Measurements from ENCODE around the gene AHRR. TPM values are rescaled to one million over a fixed set of nuclear protein-coding genes. Genes with fewer than 3 reads are reported as not detected.

Gene AHRR
- total RNA-seq, 2 donors from 2014 or later: 4.1 to 11.0 TPM

DNA sequence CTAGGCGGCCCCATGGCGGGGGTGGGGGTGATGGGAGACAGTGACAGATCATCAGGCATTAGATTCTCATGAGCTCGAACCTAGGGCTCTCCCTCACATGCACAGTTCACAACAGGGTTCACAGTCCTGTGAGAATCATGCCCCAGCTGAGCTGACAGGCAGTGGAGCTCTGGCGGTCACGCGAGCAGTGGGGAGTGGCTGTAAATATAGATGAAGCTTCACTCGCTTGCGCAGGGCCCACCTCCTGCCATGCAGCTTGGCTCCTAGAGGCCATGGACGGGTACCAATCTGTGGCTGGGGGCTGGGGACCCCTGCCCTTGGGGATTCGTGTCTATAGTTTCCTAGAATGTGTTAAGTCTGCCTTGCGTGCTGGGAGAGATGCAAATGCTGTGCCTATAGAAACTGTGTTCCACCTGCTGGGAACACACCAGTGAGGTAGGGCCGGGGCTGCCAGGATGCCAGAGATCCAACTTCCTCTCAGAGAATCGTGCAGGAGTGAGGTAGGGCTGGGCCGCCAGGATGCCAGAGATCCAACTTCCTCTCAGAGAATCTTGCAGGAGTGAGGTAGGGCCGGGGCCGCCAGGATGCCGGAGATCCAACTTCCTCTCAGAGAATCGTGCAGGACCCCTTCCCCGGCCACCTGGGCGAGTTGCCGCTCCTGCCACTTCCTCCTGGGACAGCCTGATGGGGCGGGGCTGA is 107.4 kb downstream of the AHRR start:
- H3K4me1 Mint-ChIP-seq (ENCODE audit: low read depth in 2 of 2): peaks cover 7 to 9% of the 10 kb centered on the region in 2 donors
- H3K36me3 Mint-ChIP-seq: no peaks in the 10 kb centered on the region
- H3K27ac Mint-ChIP-seq: no peak overlapping the region
- ATAC-seq (peak in 1 of 2 donors; percentile 5), DNase-seq (ENCODE audit: low spot score) (no peak)
- peaks cover 13% of the 10 kb centered on the region in 2 donors for H3K27me3 Mint-ChIP-seq
- H3K4me3 Mint-ChIP-seq: no peak overlapping the region
- no peaks in the 10 kb centered on the region for H3K9me3 Mint-ChIP-seq

DNA sequence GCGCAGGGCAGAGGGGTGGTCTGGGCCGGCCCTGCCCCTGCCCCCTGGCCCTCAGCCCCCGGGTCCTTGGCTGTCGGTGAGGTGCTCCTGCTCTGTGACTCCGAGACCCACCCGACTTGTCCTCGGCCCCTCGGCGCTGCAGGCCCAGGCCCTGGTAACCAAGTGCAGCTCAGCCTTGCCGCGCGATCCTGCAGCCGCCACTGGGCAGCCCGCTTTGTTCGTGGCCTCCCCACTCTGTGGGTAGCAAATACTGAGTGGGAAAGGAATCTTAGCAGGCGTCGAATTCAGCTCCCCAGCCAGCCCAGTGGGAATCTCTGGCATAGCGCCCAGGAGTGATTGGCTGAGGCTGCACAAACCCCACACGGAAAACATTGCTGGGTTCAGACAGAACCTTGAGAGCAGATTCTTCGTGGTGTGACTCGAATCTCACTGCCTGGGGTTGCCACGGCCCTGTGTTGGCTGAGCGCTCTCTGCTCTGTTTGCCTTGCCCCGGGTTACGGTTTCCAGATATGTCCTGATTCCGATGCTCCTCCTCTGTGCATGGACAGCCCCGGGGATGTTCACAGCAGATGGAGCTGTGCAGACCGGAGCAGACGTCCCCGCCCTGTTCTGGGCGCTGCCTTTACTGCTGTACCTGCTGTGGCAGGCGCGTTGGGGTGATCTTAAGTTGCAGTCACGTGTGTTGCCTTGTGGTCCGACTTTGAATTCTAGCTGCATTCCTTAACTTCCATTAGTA is 108.1 kb downstream of the AHRR start:
- Mint-ChIP-seq H3K4me1 (ENCODE audit: low read depth in 2 of 2) (peaks cover 7 to 9% of the 10 kb centered on the region in 2 donors), H3K27ac (no peak overlapping the region), H3K9me3 (no peaks in the 10 kb centered on the region), H3K27me3 (peaks cover 13% of the 10 kb centered on the region in 2 donors), H3K36me3 (no peaks in the 10 kb centered on the region), H3K4me3 (no peak overlapping the region)
- no peak for DNase-seq (ENCODE audit: low spot score)
- no peak for ATAC-seq

DNA sequence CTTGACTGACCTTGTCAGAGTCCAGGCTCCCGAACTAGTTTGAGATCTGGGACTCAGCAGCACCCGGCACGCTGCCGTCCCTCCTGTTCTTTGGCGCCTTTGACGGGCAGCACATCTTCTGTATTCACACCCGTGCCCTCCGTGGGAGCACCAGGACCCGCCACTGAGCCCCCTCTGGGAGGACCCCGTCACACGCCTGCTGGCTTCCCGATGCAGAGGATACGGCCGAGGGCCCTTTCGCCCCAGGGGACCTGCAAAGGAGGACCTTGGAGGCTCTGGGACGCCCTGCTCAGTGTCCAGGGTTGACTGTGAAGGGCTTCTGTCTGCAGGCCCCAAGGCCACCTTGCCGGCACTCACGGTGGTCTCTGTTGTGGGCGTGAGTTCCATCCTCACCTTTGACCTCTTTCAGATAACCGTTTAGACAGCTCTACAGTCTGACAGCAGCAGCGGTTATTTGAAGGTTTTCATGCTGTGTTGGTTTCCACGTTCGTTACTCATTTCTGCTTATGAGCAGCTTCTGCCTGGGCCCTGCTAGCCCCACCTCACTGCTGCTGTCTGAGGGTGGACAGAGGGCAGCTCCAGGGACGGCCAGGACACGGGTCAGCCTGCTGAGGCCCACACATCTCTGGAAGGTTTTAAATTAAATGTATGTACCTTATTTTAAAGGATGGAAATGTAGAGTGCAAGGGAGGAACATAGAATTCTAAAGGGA is 108.9 kb downstream of the AHRR start:
- DNase-seq (ENCODE audit: low spot score): no peak
- no peaks in the 10 kb centered on the region for H3K9me3 Mint-ChIP-seq
- H3K4me3 Mint-ChIP-seq: no peak overlapping the region
- peaks cover 13% of the 10 kb centered on the region in 2 donors for H3K27me3 Mint-ChIP-seq
- H3K27ac Mint-ChIP-seq: no peak overlapping the region
- H3K4me1 Mint-ChIP-seq (ENCODE audit: low read depth in 2 of 2): peaks cover 7% of the 10 kb centered on the region in 2 donors
- ATAC-seq: no peak
- H3K36me3 Mint-ChIP-seq: no peaks in the 10 kb centered on the region

DNA sequence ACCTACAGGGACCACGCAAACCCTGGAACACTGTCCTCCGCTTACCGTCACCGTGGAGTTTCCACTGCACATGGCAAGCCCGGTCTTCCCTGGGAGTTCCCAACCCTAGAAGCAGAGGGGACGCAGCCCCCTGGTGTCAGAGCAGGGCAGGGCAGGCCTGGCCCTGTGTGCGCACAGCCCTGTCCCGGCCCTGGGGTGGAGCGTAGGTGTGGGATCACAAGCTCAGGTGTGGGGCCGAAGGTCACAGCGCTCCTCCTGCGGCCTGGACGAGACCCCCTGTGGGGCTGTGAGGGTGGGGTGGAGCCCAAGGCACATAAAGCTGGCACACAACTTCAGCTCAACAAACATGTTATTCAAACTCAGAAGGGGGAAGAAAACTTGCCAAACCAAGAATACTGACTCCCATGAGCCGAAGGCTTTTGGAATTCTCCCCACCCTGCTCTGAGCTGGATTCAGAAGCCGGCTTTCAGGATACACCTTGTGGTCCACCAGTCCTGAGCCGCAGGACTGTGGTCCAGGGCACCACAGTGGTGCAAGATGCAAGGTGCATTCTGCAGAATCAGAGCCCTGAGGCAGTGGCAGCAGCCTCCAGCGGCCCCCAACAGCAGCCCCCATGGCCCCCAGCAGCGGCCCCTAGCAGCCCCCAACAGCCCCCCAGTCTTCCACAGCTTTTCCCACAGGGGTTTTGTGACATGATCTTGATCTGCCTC is 109.6 kb downstream of the AHRR start:
- Mint-ChIP-seq H3K4me3 (no peak overlapping the region), H3K27me3 (peaks cover 8 to 11% of the 10 kb centered on the region in 2 donors), H3K9me3 (no peaks in the 10 kb centered on the region), H3K27ac (no peak overlapping the region), H3K36me3 (no peaks in the 10 kb centered on the region), H3K4me1 (ENCODE audit: low read depth in 2 of 2) (peaks cover 6 to 7% of the 10 kb centered on the region in 2 donors)
- peak; percentile 67 to 78 for ATAC-seq
- DNase-seq (ENCODE audit: low spot score): no peak

DNA sequence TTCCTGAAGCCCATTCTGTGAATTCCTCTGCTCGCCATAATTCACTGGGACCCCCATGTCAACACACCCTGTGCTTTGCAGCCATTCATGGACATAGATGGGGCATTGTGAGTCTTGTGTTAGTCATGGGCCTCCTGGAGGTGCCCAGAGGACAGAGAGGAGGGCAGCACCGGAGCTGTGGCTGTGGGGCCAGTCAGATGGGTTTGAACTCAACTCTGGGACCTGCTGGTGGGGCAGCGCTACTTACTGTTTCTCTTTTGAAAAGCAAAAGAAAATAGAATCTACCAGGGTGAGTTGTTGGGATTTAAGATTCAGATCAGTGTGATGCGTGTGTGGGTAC is 110.2 kb downstream of the AHRR start:
- Mint-ChIP-seq H3K9me3 (no peaks in the 10 kb centered on the region), H3K4me1 (ENCODE audit: low read depth in 2 of 2) (peaks cover under 1 to 3% of the 10 kb centered on the region in 2 donors), H3K27ac (no peak overlapping the region), H3K27me3 (peaks cover 3 to 6% of the 10 kb centered on the region in 2 donors), H3K36me3 (no peaks in the 10 kb centered on the region), H3K4me3 (no peak overlapping the region)
- DNase-seq (ENCODE audit: low spot score) (no peak), ATAC-seq (no peak)

DNA sequence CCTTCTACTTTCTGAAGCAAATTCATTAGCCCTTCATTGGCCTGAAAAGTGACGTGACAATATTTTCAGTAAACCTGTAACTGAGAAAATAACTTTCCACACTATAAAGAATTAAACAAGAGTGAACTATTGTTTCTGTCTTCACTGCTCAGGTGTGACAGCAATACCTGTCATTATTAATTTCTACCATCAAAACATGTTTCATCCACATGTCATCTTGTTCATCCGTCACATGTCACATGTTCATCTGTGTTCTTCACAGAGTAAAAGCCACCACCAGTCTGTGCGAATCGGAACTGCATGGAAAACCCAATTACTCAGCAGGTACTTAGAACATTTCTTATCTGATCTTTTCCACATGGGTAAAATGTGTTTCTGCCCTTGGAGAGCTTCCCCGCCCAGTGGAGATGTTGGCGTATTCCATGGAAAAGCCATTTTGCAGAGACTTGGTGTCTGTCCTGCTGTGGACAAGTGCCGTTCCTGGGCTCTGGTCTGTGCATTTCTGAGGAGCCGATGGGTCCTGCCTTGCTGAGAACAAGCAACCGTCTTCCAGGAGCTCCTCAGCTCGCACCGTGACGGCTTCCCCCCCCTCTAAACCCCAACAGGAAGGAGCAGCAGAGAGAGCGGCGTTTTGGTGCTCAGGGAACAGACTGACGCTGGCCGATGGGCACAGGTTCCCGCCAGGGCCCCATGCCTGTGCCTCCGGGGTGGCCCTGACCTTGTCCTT is 110.8 kb downstream of the AHRR start:
- Mint-ChIP-seq H3K27me3 (peaks cover 0 to 4% of the 10 kb centered on the region in 2 donors), H3K4me3 (no peak overlapping the region), H3K27ac (no peak overlapping the region), H3K9me3 (no peaks in the 10 kb centered on the region), H3K36me3 (no peaks in the 10 kb centered on the region), H3K4me1 (ENCODE audit: low read depth in 2 of 2) (peaks cover 0 to 3% of the 10 kb centered on the region in 2 donors)
- no peak for DNase-seq (ENCODE audit: low spot score)
- no peak for ATAC-seq

DNA sequence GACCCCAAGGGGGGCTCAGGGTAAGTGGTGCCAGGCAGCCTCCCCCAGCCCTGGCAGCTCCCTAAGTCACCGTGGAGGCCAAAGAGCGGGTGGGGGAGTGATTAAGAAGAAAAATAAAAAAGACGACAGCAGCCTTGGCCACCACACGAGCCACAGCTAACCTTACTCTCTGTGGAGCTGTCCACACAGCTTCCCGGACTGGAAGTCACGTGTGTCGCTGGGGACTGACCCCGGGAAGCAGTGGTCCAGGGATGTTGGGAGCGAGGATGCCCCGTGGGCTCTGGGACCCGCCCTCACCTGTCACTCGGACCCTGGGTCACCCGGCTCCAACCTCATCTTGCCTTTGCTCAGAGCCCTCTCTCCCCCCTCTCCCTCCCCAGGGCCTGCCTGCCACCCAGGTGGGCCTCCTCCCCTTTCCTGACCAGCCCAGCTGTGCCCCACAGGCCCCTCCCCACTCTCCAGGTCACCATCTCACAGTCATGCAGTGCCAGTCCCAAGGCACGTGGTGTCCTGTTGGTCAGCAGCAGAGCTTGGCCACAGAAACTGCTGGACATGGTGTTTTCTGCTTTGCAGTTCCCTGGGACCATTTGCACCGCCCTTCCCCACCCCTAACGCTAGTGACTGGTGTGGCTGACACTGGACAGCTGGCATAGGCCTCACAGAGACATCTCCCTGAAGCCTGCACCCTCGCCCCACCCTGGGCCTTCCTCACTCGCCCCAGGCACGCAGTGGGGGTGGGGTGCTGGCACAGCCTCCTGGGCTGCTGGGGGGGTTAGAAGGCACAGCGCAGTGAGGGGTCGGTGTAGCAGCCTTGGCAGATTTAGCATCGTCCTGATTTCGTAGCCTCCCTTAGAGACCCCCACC is 111.6 kb downstream of the AHRR start:
- ATAC-seq (no peak), DNase-seq (ENCODE audit: low spot score) (no peak)
- Mint-ChIP-seq H3K27ac (no peak overlapping the region), H3K4me1 (ENCODE audit: low read depth in 2 of 2) (peaks cover 0 to 3% of the 10 kb centered on the region in 2 donors), H3K9me3 (no peaks in the 10 kb centered on the region), H3K36me3 (no peaks in the 10 kb centered on the region), H3K27me3 (peaks cover 0 to under 1% of the 10 kb centered on the region in 2 donors), H3K4me3 (no peak overlapping the region)

DNA sequence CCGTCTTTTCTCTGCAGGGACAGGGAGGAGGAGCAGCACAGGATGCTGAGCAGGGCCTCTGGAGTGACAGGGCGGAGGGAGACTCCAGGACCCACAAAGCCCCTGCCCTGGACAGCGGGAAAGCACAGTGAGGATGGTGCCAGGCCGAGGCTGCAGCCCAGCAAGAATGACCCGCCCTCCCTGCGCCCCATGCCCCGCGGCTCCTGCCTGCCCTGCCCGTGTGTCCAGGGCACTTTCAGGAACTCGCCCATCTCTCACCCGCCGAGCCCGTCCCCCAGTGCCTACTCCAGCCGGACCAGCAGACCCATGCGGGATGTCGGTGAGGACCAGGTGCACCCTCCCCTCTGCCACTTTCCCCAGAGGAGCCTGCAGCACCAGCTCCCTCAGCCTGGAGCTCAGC is 112.3 kb downstream of the AHRR start:
- DNase-seq (ENCODE audit: low spot score) (no peak), ATAC-seq (no peak)
- no peaks in the 10 kb centered on the region for H3K9me3 Mint-ChIP-seq
- no peaks in the 10 kb centered on the region for H3K36me3 Mint-ChIP-seq
- no peaks in the 10 kb centered on the region for H3K27me3 Mint-ChIP-seq
- peaks cover 0 to 3% of the 10 kb centered on the region in 2 donors for H3K4me1 Mint-ChIP-seq (ENCODE audit: low read depth in 2 of 2)
- H3K4me3 Mint-ChIP-seq: no peak overlapping the region
- H3K27ac Mint-ChIP-seq: no peak overlapping the region

DNA sequence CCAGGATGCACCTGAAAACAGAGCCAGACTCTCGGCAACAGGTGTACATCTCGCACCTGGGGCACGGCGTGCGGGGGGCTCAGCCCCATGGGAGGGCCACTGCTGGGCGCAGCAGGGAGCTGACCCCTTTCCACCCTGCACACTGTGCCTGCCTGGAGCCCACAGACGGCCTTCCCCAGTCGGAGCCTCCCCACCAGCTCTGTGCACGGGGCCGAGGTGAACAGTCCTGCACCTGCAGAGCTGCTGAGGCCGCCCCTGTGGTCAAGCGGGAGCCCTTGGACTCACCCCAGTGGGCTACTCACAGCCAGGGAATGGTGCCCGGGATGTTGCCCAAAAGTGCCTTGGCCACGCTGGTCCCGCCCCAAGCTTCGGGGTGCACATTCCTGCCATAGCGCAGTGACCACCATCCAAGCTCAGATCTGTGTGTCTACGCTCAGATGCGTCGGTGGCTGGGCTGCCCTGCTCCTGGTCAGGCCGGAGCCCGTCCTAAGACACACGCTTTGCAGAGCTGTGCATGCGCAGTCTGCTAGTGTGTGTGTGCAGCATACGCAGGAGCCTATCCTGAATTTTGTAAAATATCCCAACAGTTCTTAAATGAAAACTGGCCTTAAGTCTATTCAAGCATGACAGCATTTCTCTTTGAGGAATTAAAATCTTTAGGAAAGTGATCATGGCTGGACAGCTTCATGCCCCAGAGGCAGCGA is 113.1 kb downstream of the AHRR start:
- H3K4me3 Mint-ChIP-seq: no peak overlapping the region
- H3K27ac Mint-ChIP-seq: no peak overlapping the region
- no peaks in the 10 kb centered on the region for H3K27me3 Mint-ChIP-seq
- no peak for ATAC-seq
- no peaks in the 10 kb centered on the region for H3K9me3 Mint-ChIP-seq
- no peak for DNase-seq (ENCODE audit: low spot score)
- H3K4me1 Mint-ChIP-seq (ENCODE audit: low read depth in 2 of 2): peaks cover 0 to 3% of the 10 kb centered on the region in 2 donors
- H3K36me3 Mint-ChIP-seq: no peaks in the 10 kb centered on the region

DNA sequence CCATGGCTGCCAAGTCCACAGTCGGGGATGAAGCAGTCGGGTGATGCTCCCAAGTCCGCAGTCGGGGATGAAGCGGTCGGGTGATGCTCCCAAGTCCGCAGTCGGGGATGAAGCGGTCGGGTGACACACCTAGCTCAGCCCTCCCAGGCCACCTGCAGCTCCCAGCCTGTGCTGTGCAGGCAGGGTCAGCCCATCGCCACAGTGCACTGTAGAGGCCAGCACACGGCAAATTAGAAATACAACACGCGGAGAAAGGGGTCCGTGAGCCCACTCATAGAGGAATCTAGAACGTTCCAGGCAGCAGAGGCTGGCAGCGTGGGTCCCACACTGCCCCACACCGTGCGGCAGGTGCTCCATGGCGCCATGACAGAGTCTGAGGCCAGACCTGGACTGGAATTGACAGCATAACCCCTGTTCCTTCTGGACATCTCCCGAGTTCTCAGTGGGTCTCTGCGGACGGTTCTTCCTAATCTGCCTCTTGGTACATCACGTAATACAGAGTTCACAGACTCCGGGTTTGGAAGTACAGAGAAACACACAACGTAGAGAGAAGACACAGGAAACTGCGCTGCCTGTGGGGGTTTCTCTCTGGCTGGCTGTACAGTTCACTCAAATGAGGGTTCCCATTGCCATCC is 113.8 kb downstream of the AHRR start:
- Mint-ChIP-seq H3K27me3 (no peaks in the 10 kb centered on the region), H3K4me1 (ENCODE audit: low read depth in 2 of 2) (no peaks in the 10 kb centered on the region), H3K27ac (no peak overlapping the region)

DNA sequence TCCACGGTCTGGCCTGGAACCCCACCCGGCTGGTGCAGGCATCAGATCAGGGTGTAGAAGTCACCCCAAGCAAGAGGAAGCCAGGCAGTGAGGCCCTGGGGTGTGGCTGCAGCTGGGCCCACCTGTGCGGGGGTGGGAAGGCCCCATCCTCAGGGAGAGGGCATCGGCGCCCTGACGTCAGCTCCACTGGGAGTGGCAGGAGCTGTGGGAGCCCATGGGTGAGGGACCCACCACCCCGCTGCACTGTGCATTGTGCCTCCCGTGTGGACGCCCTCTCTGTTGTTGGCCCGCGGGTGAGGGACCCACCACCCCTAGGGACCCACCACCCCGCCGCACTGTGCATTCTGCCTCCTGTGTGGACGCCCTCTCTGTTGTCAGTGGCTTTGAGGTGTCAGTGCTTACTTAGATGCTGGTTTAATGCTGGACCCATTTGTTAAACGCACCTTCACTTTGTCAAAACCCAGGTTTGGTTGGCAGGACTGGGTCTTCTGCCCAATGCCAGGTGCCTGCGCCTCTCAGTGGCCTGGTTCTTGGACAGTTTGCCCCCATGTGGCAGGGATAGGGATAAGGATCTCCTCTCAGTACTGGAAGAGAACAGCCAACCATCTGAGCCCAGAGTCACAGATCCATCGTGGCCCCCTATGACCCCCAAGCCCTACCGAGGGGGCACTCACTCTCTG is 114.6 kb downstream of the AHRR start:
- no peaks in the 10 kb centered on the region for H3K27me3 Mint-ChIP-seq
- no peaks in the 10 kb centered on the region for H3K36me3 Mint-ChIP-seq
- no peak for ATAC-seq
- H3K4me3 Mint-ChIP-seq: no peak overlapping the region
- H3K27ac Mint-ChIP-seq: no peak overlapping the region
- no peaks in the 10 kb centered on the region for H3K9me3 Mint-ChIP-seq
- no peaks in the 10 kb centered on the region for H3K4me1 Mint-ChIP-seq (ENCODE audit: low read depth in 2 of 2)
- DNase-seq (ENCODE audit: low spot score): no peak

More for the DNA sequence above, 113.8 kb downstream of the AHRR start:
- ATAC-seq (no peak), DNase-seq (ENCODE audit: low spot score) (no peak)
- H3K9me3 Mint-ChIP-seq: no peaks in the 10 kb centered on the region
- no peak overlapping the region for H3K4me3 Mint-ChIP-seq
- no peaks in the 10 kb centered on the region for H3K36me3 Mint-ChIP-seq

Measured in natural killer cell treated with Interleukin-12 subunit alpha and Interleukin-12 subunit beta and Interleukin-15 and Interleukin-18, amount 100 ng/mL, for 72 hours (primary cell).